ACC112 (cell line): ENCODE results near the gene KRT32.

ENCODE experiments used
- H2AFZ ChIP-seq: fragments of 200-600 bp; sonication (generic); one replicate; pipeline ENCODE4 v1.6.0; 2017; ENCODE audit warnings: antibody characterized with exemption, low read length; ENCODE audit not compliant: unreplicated experiment
- H3K27ac ChIP-seq: fragments of 200-600 bp; sonication (generic); 2 replicates; pipeline ENCODE4 v1.5.1; 2014; ENCODE audit warnings: low read depth, mild to moderate bottlenecking, antibody characterized with exemption, low read length, moderate library complexity
- H3K27me3 ChIP-seq: fragments of 200-600 bp; sonication (generic); 2 replicates; pipeline ENCODE4 v1.6.1; 2014; ENCODE audit warnings: mild to moderate bottlenecking, antibody characterized with exemption, low read length, moderate library complexity, mixed read lengths; ENCODE audit not compliant: insufficient read depth
- H3K36me3 ChIP-seq: fragments of 200-600 bp; sonication (generic); 2 replicates; pipeline ENCODE4 v1.6.1; 2016; ENCODE audit warnings: mild to moderate bottlenecking, antibody characterized with exemption, low read length, moderate library complexity, mixed read lengths; ENCODE audit not compliant: insufficient read depth
- H3K4me1 ChIP-seq: fragments of 200-600 bp; sonication (generic); one replicate; pipeline ENCODE4 v1.6.1; 2016; ENCODE audit warnings: low read length, mixed read lengths; ENCODE audit not compliant: insufficient read depth, unreplicated experiment, control insufficient read depth
- H3K4me3 ChIP-seq: fragments of 200-600 bp; sonication (generic); 2 replicates; pipeline ENCODE4 v1.5.1; 2014; ENCODE audit warnings: mild to moderate bottlenecking, low read depth, low read length
- H3K79me2 ChIP-seq: fragments of 200-600 bp; sonication (generic); one replicate; pipeline ENCODE4 v1.6.0; 2016; ENCODE audit warnings: low read length; ENCODE audit not compliant: control insufficient read depth, unreplicated experiment, insufficient read depth

The KRT32 gene

GRCh38 chr17:41462705-41463104, 4.5 kb downstream of the KRT32 start:
- no peaks in the 10 kb centered on the region for H3K36me3 ChIP-seq
- no peak overlapping the region for H3K27ac ChIP-seq
- H3K4me1 ChIP-seq = peaks cover 13% of the 10 kb centered on the region

GRCh38 chr17:41457676-41458075, 9.5 kb downstream of the KRT32 start:
- H3K27me3 ChIP-seq = peaks cover 4% of the 10 kb centered on the region; the same call in 1 of the 2 replicates
- no peak overlapping the region for H3K4me3 ChIP-seq
- no peaks in the 10 kb centered on the region for H3K79me2 ChIP-seq
- no peaks in the 10 kb centered on the region for H3K36me3 ChIP-seq
- H3K27ac ChIP-seq = no peak overlapping the region
- H2AFZ ChIP-seq = no peak overlapping the region
- peaks cover 5% of the 10 kb centered on the region for H3K4me1 ChIP-seq

More at GRCh38 chr17:41462705-41463104, 4.5 kb downstream of the KRT32 start:
- H2AFZ ChIP-seq = no peak overlapping the region
- no peaks in the 10 kb centered on the region for H3K79me2 ChIP-seq
- H3K27me3 ChIP-seq = no peaks in the 10 kb centered on the region
- no peak overlapping the region for H3K4me3 ChIP-seq

- Histone ChIP-seq H3K27ac (no peak overlapping the region), H3K27me3 (peaks cover 9% of the 10 kb centered on the region; the same call in 1 of the 2 replicates), H3K4me1 (peaks cover 5% of the 10 kb centered on the region), H3K79me2 (no peaks in the 10 kb centered on the region), H3K36me3 (no peaks in the 10 kb centered on the region), H2AFZ (no peak overlapping the region), H3K4me3 (no peak overlapping the region)
Observed at GRCh38 chr17:41456204-41456603, 11.0 kb downstream of the KRT32 start.

- Histone ChIP-seq H3K27ac (no peak overlapping the region), H3K36me3 (no peaks in the 10 kb centered on the region), H3K79me2 (no peaks in the 10 kb centered on the region), H3K4me3 (no peak overlapping the region), H3K27me3 (peaks cover 9% of the 10 kb centered on the region; the same call in 1 of the 2 replicates), H2AFZ (peak overlapping the region; percentile 22), H3K4me1 (peaks cover 5% of the 10 kb centered on the region)
Observed at GRCh38 chr17:41455236-41455635, 11.9 kb downstream of the KRT32 start.

GRCh38 chr17:41453066-41453465, 14.1 kb downstream of the KRT32 start:
- Histone ChIP-seq H3K27me3 (peaks cover 9% of the 10 kb centered on the region; the same call in 1 of the 2 replicates), H2AFZ (no peak overlapping the region), H3K27ac (no peak overlapping the region), H3K36me3 (no peaks in the 10 kb centered on the region), H3K4me3 (no peak overlapping the region), H3K4me1 (peaks cover 5% of the 10 kb centered on the region), H3K79me2 (no peaks in the 10 kb centered on the region)

- Histone ChIP-seq H3K27me3 (peaks cover 9% of the 10 kb centered on the region; the same call in 1 of the 2 replicates), H3K36me3 (no peaks in the 10 kb centered on the region), H3K79me2 (no peaks in the 10 kb centered on the region), H3K4me3 (no peak overlapping the region), H3K4me1 (peaks cover 5% of the 10 kb centered on the region), H3K27ac (no peak overlapping the region), H2AFZ (no peak overlapping the region)
Observed at GRCh38 chr17:41452281-41452680, 14.9 kb downstream of the KRT32 start.

GRCh38 chr17:41451154-41451728, 15.9 kb downstream of the KRT32 start:
- Histone ChIP-seq H3K27me3 (peaks cover 9% of the 10 kb centered on the region; the same call in 1 of the 2 replicates), H3K27ac (no peak overlapping the region), H3K36me3 (no peaks in the 10 kb centered on the region), H3K4me3 (no peak overlapping the region), H3K79me2 (no peaks in the 10 kb centered on the region), H2AFZ (no peak overlapping the region), H3K4me1 (peaks cover 14% of the 10 kb centered on the region)

- H3K4me3 ChIP-seq = no peak overlapping the region
- no peak overlapping the region for H2AFZ ChIP-seq
- H3K79me2 ChIP-seq = no peaks in the 10 kb centered on the region
- peaks cover 8% of the 10 kb centered on the region; the same call in 1 of the 2 replicates for H3K27me3 ChIP-seq
- H3K27ac ChIP-seq = no peak overlapping the region
- H3K4me1 ChIP-seq = peaks cover 10% of the 10 kb centered on the region
- no peaks in the 10 kb centered on the region for H3K36me3 ChIP-seq
Observed at GRCh38 chr17:41449008-41449407, 18.2 kb downstream of the KRT32 start.

GRCh38 chr17:41448506-41448905, 18.7 kb downstream of the KRT32 start:
- no peak overlapping the region for H3K4me3 ChIP-seq
- no peaks in the 10 kb centered on the region for H3K79me2 ChIP-seq
- no peaks in the 10 kb centered on the region for H3K36me3 ChIP-seq
- H3K4me1 ChIP-seq = peaks cover 10% of the 10 kb centered on the region
- H3K27me3 ChIP-seq = 0 out of 2 replicates have a peak, but pooled peaks cover 5% of the 10 kb centered on the region
- H3K27ac ChIP-seq = no peak overlapping the region
- H2AFZ ChIP-seq = no peak overlapping the region

- Histone ChIP-seq H3K4me3 (no peak overlapping the region), H3K27me3 (0 out of 2 replicates have a peak, but pooled peaks cover 5% of the 10 kb centered on the region), H3K79me2 (no peaks in the 10 kb centered on the region), H3K36me3 (no peaks in the 10 kb centered on the region), H3K27ac (peak overlapping the region; percentile 69), H3K4me1 (peaks cover 18% of the 10 kb centered on the region), H2AFZ (peak overlapping the region; percentile 76)
Observed at GRCh38 chr17:41446806-41447205, 20.4 kb downstream of the KRT32 start.

- Histone ChIP-seq H2AFZ (no peak overlapping the region), H3K36me3 (no peaks in the 10 kb centered on the region), H3K27ac (no peak overlapping the region), H3K27me3 (no peaks in the 10 kb centered on the region), H3K4me3 (no peak overlapping the region), H3K4me1 (peaks cover 18% of the 10 kb centered on the region), H3K79me2 (no peaks in the 10 kb centered on the region)
Observed at GRCh38 chr17:41444640-41445039, 22.5 kb downstream of the KRT32 start.
